Measurements from ENCODE around the gene AARS2.
"Not testable (repeated sequence)": the region's sequence is repeated elsewhere in the genome, so short reads cannot be mapped to it uniquely, and the experiment has no call there.

GRCh38 chr6:44346818-44347217 lies 33.7 kb upstream of the AARS2 start:
- not testable (repeated sequence) for TF ChIP-seq CTCF (IDR thresholded peaks at IDR 0.05); ZFX (IDR thresholded peaks at IDR 0.05; ENCODE audit: borderline replicate concordance)

Data from 22Rv1 (cell line).